Activated B cell treated with CpG ODN at 0.5 μM for 24 hours (primary cell): ENCODE data around the gene ATF7IP. TPM values are rescaled to one million over a fixed set of nuclear protein-coding genes. Genes with fewer than 3 reads are reported as not detected.

Experiments
- ATAC-seq: fragments of 200-7000 bp; cut with Tn5 transposase; one replicate; pipeline ENCODE4 v1.10.0; 2021; ENCODE audit warnings: low read depth, mild to moderate bottlenecking, moderate library complexity
- CTCF ChIA-PET: fragments of 350-600 bp; sonication (Branson Sonifier 250); formaldehyde crosslinking; loops from one replicate; lab custom pipeline; 2021; ENCODE audit warnings: antibody characterized with exemption; lab: Charles Lee
- POLR2A ChIA-PET: fragments of 350-600 bp; sonication (Branson Sonifier 250); formaldehyde crosslinking; loops from one replicate; lab custom pipeline; 2021; ENCODE audit warnings: antibody characterized with exemption; lab: Charles Lee
- DNase-seq: peaks from one replicate; pipeline ENCODE4 v3.0.0; 2022
- H3K27ac Mint-ChIP-seq: one replicate; pipeline ENCODE4 v1.8.0; 2020; ENCODE audit warnings: mixed read lengths
- H3K27me3 Mint-ChIP-seq: one replicate; pipeline ENCODE4 v1.8.0; 2021; ENCODE audit warnings: mixed read lengths
- H3K36me3 Mint-ChIP-seq: one replicate; pipeline ENCODE4 v1.8.0; 2021; ENCODE audit warnings: low read depth, mixed read lengths
- H3K4me1 Mint-ChIP-seq: one replicate; pipeline ENCODE4 v1.8.0; 2021; ENCODE audit warnings: mixed read lengths
- H3K4me3 Mint-ChIP-seq: one replicate; pipeline ENCODE4 v1.8.0; 2020; ENCODE audit warnings: mild to moderate bottlenecking, mixed read lengths
- H3K9me3 Mint-ChIP-seq: one replicate; pipeline ENCODE4 v1.8.0; 2020; ENCODE audit warnings: mixed read lengths
- CTCF ChIP-seq: fragments of 200-600 bp; IDR thresholded peaks from one replicate; pipeline ENCODE4 v1.8.0; 2022; ENCODE audit warnings: antibody characterized with exemption, mild to moderate bottlenecking
- intact Hi-C: fragments of 100-400 bp; cut with micrococcal nuclease; formaldehyde crosslinking; loops from one replicate; pipeline ENCODE4 v1.15.1; 2024
- total RNA-seq: library from RNA; stranded (reverse); gene quantifications from 2 replicates; pipeline ENCODE4 v1.2.3, GENCODE V29; 2022

Gene ATF7IP
- total RNA-seq, 1 donor from 2014 or later = 153 TPM

- DNase-seq (no peak), ATAC-seq (no peak)
- H3K27me3 Mint-ChIP-seq = no peaks in the 10 kb centered on the region
- ChIA-PET CTCF (interaction anchor here (1.6 kb wide), 1 partner anchor 153 kb away, joined by 4 read pairs; no protein-coding TSS in a partner anchor), POLR2A (interaction anchor here (1.1 kb wide), 2 partner anchors 9 to 16 kb away, joined by 3 to 6 read pairs; no protein-coding TSS in a partner anchor)
- no peak for TF ChIP-seq CTCF
- no peak overlapping the region for H3K27ac Mint-ChIP-seq
- H3K4me1 Mint-ChIP-seq = peaks cover 57% of the 10 kb centered on the region
- H3K9me3 Mint-ChIP-seq = peaks cover 3% of the 10 kb centered on the region
- H3K36me3 Mint-ChIP-seq = peaks cover 48% of the 10 kb centered on the region
- H3K4me3 Mint-ChIP-seq = no peak overlapping the region
- intact Hi-C loops = no loop called here
Measured at GRCh38 chr12:14410841-14411569, 45.5 kb downstream of the ATF7IP start.

GRCh38 chr12:14416658-14417057 lies 51.2 kb downstream of the ATF7IP start:
- Mint-ChIP-seq H3K4me1 (peaks cover 54% of the 10 kb centered on the region), H3K27me3 (no peaks in the 10 kb centered on the region), H3K27ac (peak overlapping the region; percentile 61), H3K36me3 (peaks cover 39% of the 10 kb centered on the region), H3K4me3 (peak overlapping the region; percentile 20), H3K9me3 (peaks cover 13% of the 10 kb centered on the region)
- peak; percentile 80 for ATAC-seq
- intact Hi-C loops = loop anchor here (1.0 to 2.0 kb wide), 5 partner anchors 8 to 177 kb away; no protein-coding TSS in a partner anchor
- ChIA-PET CTCF (interaction anchor here (0.5 to 2.5 kb wide), 4 partner anchors 38 to 212 kb away, joined by 3 to 27 read pairs (median 6); partner anchors contain the start of gene ATF7IP), POLR2A (interaction anchor here (0.6 to 1.7 kb wide), 8 partner anchors 10 to 177 kb away, joined by 4 to 11 read pairs (median 4); partner anchors contain the start of gene ATF7IP)
- TF ChIP-seq CTCF = no peak
- DNase-seq = no peak

GRCh38 chr12:14417715-14418114 lies 52.2 kb downstream of the ATF7IP start:
- peak; percentile 59 for ATAC-seq
- no peak for DNase-seq
- peaks cover 55% of the 10 kb centered on the region for H3K4me1 Mint-ChIP-seq
- TF ChIP-seq CTCF = no peak
- ChIA-PET CTCF (interaction anchor here (1.0 to 2.5 kb wide), 3 partner anchors 160 to 232 kb away, joined by 5 to 27 read pairs (median 6); no protein-coding TSS in a partner anchor), POLR2A (interaction anchor here (0.8 to 1.1 kb wide), 2 partner anchors 52 to 178 kb away, joined by 3 to 5 read pairs; partner anchors contain the start of gene ATF7IP)
- H3K4me3 Mint-ChIP-seq = peak overlapping the region; percentile 58
- H3K36me3 Mint-ChIP-seq = peaks cover 44% of the 10 kb centered on the region
- no peaks in the 10 kb centered on the region for H3K27me3 Mint-ChIP-seq
- peak overlapping the region; percentile 82 for H3K27ac Mint-ChIP-seq
- peaks cover 17% of the 10 kb centered on the region for H3K9me3 Mint-ChIP-seq
- intact Hi-C loops = loop anchor here (1.0 to 2.0 kb wide), 4 partner anchors 15 to 233 kb away; no protein-coding TSS in a partner anchor

- DNase-seq = no peak
- peaks cover 43% of the 10 kb centered on the region for H3K36me3 Mint-ChIP-seq
- peaks cover 17% of the 10 kb centered on the region for H3K9me3 Mint-ChIP-seq
- intact Hi-C loops = loop anchor here (1.0 to 2.0 kb wide), 2 partner anchors 162 to 234 kb away; no protein-coding TSS in a partner anchor
- TF ChIP-seq CTCF = no peak
- H3K27me3 Mint-ChIP-seq = no peaks in the 10 kb centered on the region
- ATAC-seq = no peak
- no peak overlapping the region for H3K4me3 Mint-ChIP-seq
- ChIA-PET POLR2A (interaction anchor here (1.1 kb wide), 1 partner anchor 53 kb away, joined by 5 read pairs; the partner anchor contains the start of gene ATF7IP), CTCF (interaction anchor here (1.2 to 2.5 kb wide), 2 partner anchors 180 to 232 kb away, joined by 5 to 27 read pairs; no protein-coding TSS in a partner anchor)
- H3K27ac Mint-ChIP-seq = no peak overlapping the region
- peaks cover 52% of the 10 kb centered on the region for H3K4me1 Mint-ChIP-seq
Measured at GRCh38 chr12:14418451-14418890, 53.0 kb downstream of the ATF7IP start.
